Tibial artery (tissue), 4 donors: Measurements from ENCODE around the gene CCDC85B.
A peak's percentile ranks its signal among the peaks of the same experiment; 100 is the strongest.

ENCODE experiments used
- DNase-seq, 2 donors: peaks; one replicate each; pipeline ENCODE4 v3.0.0-alpha.2; 2019
- H3K27ac ChIP-seq, 2 donors: fragments of 200-600 bp; sonication (generic) in 1 of 2; 1 replicate in 1 of 2; 2 replicates in 1 of 2; pipeline ENCODE4 v1.5.1; 2018 to 2019; ENCODE audit warnings: mild to moderate bottlenecking in 1 of 2
- H3K27me3 ChIP-seq, 2 donors: fragments of 200-600 bp; sonication (generic) in 1 of 2; one replicate each; pipeline versions ENCODE4 v1.5.1 to v1.6.0; 2016 to 2019
- H3K36me3 ChIP-seq, 3 donors: fragments of 200-600 bp; sonication (generic) in 2 of 3; one replicate each; pipeline ENCODE4 v1.5.1; 2016 to 2019; ENCODE audit warnings: mild to moderate bottlenecking in 2 of 3
- H3K4me1 ChIP-seq, 4 donors: fragments of 200-600 bp; sonication (generic) in 2 of 4; 1 replicate in 3 of 4; 2 replicates in 1 of 4; pipeline ENCODE4 v1.5.1; 2016 to 2019
- H3K4me3 ChIP-seq, 2 donors: fragments of 200-600 bp; sonication (generic) in 1 of 2; 1 replicate in 1 of 2; 2 replicates in 1 of 2; pipeline ENCODE4 v1.5.1; 2018 to 2019; ENCODE audit warnings: mild to moderate bottlenecking in 2 of 2
- H3K9me3 ChIP-seq, 3 donors: fragments of 200-600 bp; sonication (generic) in 1 of 3; one replicate each; pipeline ENCODE4 v1.5.1; 2016 to 2019
- CTCF ChIP-seq, 2 experiments: fragments of 200-600 bp in 1 of 2; fragments of 450-650 bp in 1 of 2; IDR thresholded peaks; one replicate each; pipeline ENCODE4 v1.5.1; 2017 to 2019; ENCODE audit warnings: antibody characterized with exemption in 2 of 2, mild to moderate bottlenecking in 1 of 2, moderate library complexity in 1 of 2
- intact Hi-C: fragments of 100-400 bp; cut with DNase I; formaldehyde crosslinking; loops from one replicate; pipeline ENCODE4 v1.15.0; 2023; ENCODE audit warnings: low total_unique reads

The CCDC85B gene

GRCh38 chr11:65883058-65883761 is 7.3 kb upstream of the CCDC85B start:
- no peak for DNase-seq
- Histone ChIP-seq H3K27ac (no peak overlapping the region), H3K36me3 (peaks cover 15 to 48% (median 26%) of the 10 kb centered on the region in 3 donors), H3K4me1 (peaks cover 0 to 27% (median 19%) of the 10 kb centered on the region in 4 donors), H3K27me3 (no peaks in the 10 kb centered on the region), H3K4me3 (no peak overlapping the region), H3K9me3 (no peaks in the 10 kb centered on the region)
- TF ChIP-seq CTCF (IDR thresholded peaks at IDR 0.05) = no peak
- intact Hi-C loops = no loop called here

GRCh38 chr11:65883786-65884715 is 6.4 kb upstream of the CCDC85B start:
- no peak for DNase-seq
- H3K27ac ChIP-seq = no peak overlapping the region
- peaks cover 15 to 48% (median 26%) of the 10 kb centered on the region in 3 donors for H3K36me3 ChIP-seq
- H3K9me3 ChIP-seq = no peaks in the 10 kb centered on the region
- peaks cover 0 to 32% (median 21%) of the 10 kb centered on the region in 4 donors for H3K4me1 ChIP-seq
- no peak overlapping the region for H3K4me3 ChIP-seq
- H3K27me3 ChIP-seq = no peaks in the 10 kb centered on the region
- TF ChIP-seq CTCF (IDR thresholded peaks at IDR 0.05) = no peak
- intact Hi-C loops = loop anchor here (2.0 kb wide), 1 partner anchor 105 kb away; no protein-coding TSS in a partner anchor

- DNase-seq = peak; percentile 64 to 84
- peaks cover 15 to 48% (median 26%) of the 10 kb centered on the region in 3 donors for H3K36me3 ChIP-seq
- H3K9me3 ChIP-seq = no peaks in the 10 kb centered on the region
- intact Hi-C loops = loop anchor here (2.0 kb wide), 1 partner anchor 104 kb away; no protein-coding TSS in a partner anchor
- TF ChIP-seq CTCF (IDR thresholded peaks at IDR 0.05) = peak; percentile 98 to 99
- H3K4me1 ChIP-seq = peaks cover 0 to 38% (median 26%) of the 10 kb centered on the region in 4 donors
- H3K27ac ChIP-seq = peak overlapping the region in 1 of 2 donors; percentile 41
- no peak overlapping the region for H3K4me3 ChIP-seq
- no peaks in the 10 kb centered on the region for H3K27me3 ChIP-seq
These were observed 5.8 kb upstream of the CCDC85B start for GRCh38 chr11:65884716-65885092.

DNA sequence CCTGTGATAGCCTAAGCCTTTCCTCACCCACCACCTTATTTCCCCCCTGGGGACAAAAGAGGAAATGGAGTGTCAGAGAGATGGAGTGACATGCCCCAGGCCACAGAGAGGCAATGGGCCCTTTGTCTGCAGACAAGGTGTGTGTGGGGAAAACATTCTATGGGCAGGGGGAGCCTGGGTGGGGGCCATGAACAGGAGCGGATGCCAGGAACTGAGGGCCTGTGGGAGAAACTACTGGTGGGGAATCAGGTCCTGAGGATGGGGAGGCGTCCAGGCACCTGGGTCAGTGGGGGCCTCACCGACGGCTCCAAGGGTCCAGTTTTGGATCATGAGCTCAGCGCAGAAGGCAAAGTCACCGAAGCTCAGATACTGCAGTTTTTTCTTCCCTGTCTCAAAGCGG is 5.2 kb upstream of the CCDC85B start:
- Histone ChIP-seq H3K36me3 (peaks cover 15 to 48% (median 26%) of the 10 kb centered on the region in 3 donors), H3K27ac (peak overlapping the region in 1 of 2 donors; percentile 41), H3K27me3 (no peaks in the 10 kb centered on the region), H3K4me3 (no peak overlapping the region), H3K9me3 (no peaks in the 10 kb centered on the region), H3K4me1 (peaks cover 0 to 43% (median 31%) of the 10 kb centered on the region in 4 donors)
- no peak for DNase-seq
- TF ChIP-seq CTCF (IDR thresholded peaks at IDR 0.05) = no peak
- intact Hi-C loops = loop anchor here (2.0 kb wide), 1 partner anchor 104 kb away; no protein-coding TSS in a partner anchor

DNA sequence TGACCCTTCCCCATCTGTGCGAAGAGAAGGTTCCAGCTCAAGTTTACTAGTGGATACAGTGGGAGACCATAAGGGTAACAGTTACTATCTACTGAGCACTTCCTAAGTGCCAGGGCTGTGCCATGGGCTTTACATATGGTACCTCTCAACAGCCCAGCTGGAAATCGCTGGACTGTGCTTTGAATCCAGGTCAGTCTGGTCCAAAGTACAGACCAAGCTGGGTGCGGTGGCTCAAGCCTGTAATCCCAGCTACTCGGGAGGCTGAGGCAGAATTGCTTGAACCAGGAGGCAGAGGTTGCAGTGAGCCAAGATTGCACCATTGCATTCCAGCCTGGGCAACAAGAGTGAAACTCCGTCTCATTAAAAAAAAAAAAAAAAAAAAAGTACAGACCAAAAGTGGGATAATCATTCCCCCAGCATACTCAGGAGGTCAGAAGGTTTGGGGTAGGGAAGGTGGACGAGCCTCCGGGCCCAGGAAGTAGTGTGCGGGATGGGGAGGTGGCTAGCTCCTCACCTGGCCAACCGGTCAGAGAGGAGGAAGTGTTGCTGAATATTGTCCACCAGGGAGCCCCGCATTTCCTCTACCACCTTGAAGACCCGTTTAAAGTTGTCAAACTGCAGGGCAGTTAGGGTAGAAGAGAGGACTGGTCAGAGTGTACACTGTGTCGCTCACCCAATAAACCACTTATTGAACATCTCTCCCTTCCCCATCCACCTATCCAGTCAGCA is 4.5 kb upstream of the CCDC85B start:
- intact Hi-C loops = loop anchor here (2.0 kb wide), 1 partner anchor 103 kb away; no protein-coding TSS in a partner anchor
- TF ChIP-seq CTCF (IDR thresholded peaks at IDR 0.05) = no peak
- DNase-seq = no peak
- Histone ChIP-seq H3K4me3 (no peak overlapping the region), H3K4me1 (peaks cover 0 to 50% (median 31%) of the 10 kb centered on the region in 4 donors), H3K36me3 (peaks cover 15 to 48% (median 26%) of the 10 kb centered on the region in 3 donors), H3K27ac (no peak overlapping the region), H3K9me3 (no peaks in the 10 kb centered on the region), H3K27me3 (no peaks in the 10 kb centered on the region)
